CD4-positive, alpha-beta T cell treated with Interleukin-15 for 1 hour (primary cell): ENCODE data around the gene SEMA4D.
A peak's percentile ranks its signal among the peaks of the same experiment; 100 is the strongest.
"Not testable (repeated sequence)": the region's sequence is repeated elsewhere in the genome, so short reads cannot be mapped to it uniquely, and the experiment has no call there.

ENCODE experiments used
- DNase-seq: peaks from one replicate; pipeline ENCODE4 v3.0.0-alpha.2; 2020

Gene SEMA4D

DNA sequence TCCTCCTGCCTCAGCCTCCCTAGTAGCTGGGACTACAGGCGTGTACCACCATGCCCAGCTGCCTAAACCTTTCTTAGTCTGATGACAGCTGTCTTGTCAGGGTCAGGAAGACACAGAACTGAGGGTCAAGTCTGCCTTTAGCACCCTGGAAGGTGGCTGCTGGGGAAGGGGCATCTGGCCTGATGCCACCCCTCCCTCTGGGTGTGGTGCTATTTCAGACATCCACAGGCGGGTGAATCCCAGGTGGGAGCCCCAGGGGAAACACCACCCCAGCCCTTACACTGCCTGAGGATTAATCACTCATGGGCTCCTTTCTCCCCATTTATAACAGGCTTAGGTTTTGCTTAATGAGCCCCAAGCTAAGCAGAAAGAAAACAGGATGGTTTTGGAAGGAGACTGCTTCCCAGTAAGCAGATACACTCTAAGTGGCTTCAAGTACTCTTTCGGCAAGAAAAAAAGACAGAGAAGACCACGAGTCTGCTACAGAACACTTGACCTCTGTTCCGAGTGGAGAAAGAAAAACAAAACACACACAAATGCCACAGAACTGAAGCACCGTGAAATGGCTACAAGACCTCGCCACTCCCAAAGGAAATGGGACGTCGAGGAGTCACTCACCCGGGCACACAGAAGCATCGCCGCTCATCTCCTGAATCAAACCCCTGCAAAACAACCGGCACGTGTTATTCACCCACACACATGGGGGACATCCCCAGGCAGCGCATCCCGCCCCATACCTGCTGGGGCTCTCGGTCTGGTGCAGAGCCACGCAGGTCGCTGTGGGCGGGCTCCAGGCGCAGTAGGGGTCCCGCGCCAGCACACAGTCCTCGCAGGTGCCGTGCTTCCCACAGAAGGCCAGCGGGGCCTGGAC lies 117.2 kb downstream of the SEMA4D start:
- no peak for DNase-seq

DNA sequence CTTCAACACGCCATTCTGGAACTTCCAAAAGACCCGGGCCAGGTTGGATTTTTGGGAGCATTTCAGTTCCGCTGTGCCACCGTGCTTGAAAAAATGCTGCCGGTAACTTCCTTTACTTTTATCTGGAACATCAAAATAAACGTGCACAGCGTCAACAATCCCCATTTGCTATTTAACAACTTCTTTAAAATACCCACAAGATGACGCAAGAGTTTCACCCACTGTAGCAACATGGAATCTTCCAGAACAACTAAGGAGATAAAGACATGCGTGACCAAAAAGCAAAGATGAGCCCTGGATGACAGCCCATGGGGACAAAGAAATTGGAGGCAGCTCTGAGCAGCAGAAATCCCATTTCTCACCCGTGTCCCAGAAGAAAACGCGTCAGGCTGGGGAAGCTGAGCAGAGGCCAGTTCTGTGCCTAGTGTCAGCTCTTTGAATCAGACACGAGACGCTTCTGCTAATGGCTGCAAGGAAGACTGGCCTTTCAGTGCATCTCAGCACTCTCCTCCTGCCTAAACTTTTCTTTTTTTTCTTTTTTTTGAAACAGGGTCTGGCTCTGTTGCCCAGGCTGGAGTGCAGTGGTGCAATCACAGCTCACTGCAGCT lies 118.3 kb downstream of the SEMA4D start:
- DNase-seq = no peak

DNA sequence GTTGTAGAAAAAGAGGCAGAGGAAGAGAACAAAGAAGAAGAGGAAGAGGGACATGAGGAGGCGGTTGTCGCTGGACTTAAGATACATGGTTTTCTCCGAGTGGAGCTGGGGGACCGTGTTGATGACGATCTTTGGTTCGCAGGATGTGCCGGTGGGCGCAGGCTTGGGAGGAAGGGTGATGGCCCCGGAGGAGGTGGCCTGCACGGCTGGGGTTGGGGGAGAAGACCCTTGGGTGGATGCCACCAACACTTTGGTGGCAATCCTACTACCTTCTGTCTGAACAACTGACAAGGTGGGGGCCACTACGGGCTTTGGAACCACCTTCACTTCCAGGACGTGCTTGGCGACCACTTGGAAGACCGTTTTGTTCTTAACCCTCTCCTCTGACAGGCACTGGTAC lies 118.9 kb downstream of the SEMA4D start:
- DNase-seq = no peak

DNA sequence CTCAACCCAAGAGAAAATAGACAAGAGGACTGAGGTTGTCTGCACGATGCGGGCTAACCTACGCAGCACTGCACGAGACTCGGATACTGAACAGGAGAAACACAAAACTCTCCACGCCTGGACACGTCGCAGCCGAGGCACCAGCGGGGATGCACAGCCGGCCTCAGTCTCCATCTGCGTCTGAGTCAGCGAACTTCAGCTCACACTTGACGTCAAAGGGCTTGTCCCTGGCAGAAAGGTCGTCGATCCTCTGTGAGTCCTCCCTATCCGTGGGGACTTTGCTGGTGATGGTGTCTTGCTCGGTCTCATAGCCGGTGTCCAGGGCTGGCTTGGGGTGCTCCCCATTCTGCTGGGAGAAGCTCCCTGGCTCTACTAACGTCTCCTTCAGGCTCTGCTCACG lies 119.4 kb downstream of the SEMA4D start:
- DNase-seq = no peak

DNA sequence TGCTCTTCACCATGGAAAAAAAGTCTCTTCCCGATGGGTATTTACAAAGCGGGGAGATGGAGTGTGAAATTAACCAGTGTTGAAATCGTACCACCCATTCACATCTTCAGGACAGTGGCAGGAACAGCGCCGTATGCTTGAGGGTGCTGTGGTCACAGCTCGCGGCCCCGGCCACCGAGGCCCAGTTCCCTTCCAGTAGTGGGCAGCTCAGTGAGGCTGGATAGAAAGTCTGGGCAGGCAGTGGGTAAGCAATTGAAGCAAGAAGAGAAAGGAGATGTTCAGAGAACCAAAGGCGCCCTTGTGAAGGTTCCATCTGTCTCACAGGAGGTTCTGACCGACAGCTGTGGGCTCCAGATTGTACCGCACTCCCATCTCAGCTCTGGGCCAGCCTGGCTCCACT lies 120.5 kb downstream of the SEMA4D start:
- DNase-seq = no peak

DNA sequence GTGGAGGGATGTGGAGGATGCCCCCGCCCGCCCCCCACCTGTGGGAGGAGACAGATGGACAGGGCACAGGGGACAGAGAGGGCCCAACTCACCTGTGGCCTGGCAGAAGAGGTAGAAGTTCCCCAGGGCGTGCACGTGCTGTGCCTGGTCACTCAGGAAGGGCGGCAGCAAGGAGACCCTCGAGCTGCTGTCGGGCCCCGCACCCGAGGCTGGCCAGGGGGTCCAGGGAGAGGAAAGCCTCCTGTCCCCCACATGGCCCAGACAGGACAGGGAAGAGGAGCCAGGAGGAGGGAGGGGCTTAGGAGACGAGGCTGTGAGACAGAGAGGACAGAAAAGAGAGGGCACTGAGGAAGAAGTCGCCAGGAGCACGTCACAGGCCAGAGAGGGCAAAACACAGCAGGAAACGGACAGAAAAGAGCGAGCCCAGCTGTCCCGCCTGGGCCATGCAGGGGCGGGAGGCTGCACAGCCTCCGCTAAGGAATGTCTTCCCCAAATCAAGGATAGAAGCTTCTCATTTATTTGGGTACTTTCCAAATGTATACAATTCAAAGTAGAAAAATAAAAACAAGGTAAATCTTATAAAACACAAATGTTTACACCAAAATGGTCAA lies 121.1 kb downstream of the SEMA4D start:
- no peak for DNase-seq

DNA sequence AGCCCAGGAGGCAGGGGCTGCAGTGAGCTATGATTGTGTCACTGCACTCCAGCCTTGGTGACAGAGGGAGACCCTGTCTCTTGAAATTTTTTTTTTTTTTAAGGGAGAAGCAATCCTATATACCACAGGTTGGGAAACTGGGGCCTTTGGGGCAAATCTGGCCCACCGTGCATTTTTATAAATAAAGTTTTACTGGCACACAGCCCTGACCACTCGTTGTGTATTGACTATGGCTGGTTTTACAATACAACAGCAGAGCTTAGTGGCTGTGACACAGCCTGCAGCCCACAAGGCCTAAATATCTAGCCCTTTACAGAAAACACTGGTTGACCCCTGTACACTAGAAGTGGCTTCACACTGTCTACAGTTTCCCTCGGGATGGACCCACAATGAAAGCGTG lies 121.6 kb downstream of the SEMA4D start:
- no peak for DNase-seq

DNA sequence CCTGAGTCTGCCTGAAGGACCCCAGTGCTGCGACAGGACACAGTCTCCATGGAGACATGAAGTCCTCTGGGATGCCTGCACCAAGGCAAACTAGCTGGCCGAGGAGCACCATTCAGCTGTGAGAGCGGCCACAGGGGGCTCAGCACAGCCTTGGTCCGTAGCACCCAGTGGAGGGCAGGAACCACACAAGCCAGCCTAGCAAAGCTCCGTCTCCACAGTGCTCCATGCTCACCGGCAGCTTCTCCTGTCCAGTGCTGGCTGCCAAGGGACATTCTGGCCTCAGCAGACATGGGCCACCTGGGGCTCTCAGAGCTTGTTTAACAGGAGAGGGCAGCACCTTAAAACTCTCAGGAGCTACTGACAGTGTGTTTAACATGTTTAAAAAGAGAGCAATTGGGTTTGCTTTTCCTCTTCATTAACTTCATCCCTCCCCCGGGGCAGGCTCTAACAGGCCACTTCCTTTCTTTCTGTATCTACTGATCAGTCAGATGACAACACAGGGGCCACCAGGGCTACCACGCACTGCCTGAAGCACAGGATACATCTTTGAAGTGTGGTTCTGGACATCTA lies 122.6 kb downstream of the SEMA4D start:
- DNase-seq = no peak

DNA sequence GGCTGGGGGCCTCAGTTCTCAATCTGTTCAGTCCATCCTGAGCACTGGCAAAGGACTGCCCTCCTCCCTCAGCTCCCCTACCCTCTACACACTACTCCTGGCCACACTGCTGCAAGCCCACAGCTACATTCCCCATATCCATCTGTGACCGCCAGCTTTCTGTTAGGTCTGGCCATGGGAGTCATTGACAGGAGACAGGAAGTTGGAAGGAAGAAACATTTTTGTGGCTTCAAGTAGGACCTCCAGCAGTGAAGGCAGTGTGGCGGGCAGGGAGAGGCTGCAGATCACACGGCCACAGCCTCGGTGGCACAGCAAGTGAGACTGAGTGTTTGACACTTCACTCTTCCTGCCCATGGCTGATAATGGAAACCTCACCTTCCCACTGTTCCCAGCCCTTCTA lies 123.7 kb downstream of the SEMA4D start:
- DNase-seq = no peak

DNA sequence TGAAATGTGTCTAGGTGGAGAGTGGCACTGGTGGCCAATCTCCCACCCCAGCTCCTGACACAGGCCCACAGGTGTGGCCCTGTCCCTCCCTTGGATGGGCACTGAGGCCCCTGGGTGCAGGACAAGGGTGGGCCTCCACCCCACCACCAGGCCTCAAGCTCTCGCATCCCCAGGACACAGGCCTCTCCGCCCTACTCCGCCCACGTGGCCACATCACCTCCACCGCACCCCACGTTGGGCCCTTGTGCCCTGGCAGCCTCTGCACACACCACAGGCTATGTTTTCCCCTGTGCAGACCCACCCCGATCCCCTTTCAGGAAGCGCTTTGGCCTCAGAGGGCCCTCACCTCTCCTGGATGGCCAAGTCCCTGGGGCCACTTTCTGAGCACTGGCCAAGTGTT lies 124.9 kb downstream of the SEMA4D start:
- DNase-seq = no peak

DNA sequence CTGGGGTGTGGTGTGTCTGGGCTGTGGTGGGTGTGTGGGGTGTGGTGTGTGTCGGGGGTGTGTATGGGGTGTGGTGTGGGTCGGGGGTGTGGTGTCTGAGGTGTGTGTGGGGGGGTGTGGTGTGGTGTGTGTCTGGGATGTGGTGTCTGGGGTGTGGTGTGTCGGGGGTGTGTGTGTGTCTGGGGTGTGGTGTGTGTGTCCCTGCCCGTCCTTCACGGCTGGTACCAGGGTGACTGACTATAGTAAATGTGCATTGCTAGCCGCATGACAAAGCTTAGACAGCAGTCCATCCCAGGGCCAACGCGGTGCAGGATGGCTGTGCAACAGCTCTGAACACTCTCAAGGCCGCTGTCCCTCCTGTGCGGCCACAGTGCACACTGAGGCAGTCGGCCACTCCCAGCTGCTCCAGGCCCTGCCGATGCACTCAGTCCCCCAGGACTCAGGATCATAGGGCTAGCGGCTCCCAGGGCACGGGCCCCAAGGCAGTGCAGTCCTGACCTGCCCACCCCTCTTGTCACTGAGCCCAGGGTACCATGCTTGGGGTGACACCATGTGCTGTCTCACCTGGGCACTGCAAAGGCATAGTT lies 125.6 kb downstream of the SEMA4D start:
- DNase-seq = peak; percentile 71

DNA sequence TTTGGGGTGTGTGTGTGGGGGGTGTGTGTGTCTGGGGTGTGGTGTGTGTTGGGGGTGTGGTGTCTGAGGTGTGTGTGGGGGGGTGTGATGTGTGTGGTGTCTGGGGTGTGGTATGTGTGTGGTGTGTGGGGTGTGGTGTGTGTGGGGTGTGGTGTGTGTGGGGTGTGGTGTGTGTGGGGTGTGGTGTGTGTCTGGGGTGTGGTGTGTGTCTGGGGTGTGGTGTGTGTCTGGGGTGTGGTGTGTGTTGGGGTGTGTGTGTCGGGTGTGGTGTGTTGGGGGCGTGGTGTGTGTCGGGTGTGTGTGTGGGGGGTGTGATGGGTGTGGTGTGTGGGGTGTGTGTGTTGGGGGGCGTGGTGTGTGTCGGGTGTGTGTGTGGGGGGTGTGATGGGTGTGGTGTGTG lies 126.1 kb downstream of the SEMA4D start:
- DNase-seq = not testable (repeated sequence)

DNA sequence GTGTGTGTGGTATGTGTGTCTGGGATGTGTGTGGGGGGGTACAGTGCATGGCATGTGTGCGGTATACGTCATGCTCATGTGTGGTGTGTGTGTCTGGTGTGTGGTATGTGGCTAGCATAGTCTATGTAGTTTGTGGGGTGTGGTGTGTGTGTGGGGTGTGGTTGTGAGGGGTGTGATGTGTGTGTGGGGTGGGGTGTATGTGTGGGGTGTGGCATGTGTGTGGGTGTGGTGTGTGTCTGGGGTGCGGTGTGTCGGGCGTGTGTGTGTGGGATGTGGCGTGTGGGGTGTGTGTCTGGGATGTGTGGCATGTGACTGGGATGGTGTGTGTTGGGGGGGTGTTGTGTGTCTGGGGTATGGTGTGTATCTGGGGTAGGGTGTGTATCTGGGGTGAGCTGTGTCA lies 127.3 kb downstream of the SEMA4D start:
- DNase-seq = no peak

DNA sequence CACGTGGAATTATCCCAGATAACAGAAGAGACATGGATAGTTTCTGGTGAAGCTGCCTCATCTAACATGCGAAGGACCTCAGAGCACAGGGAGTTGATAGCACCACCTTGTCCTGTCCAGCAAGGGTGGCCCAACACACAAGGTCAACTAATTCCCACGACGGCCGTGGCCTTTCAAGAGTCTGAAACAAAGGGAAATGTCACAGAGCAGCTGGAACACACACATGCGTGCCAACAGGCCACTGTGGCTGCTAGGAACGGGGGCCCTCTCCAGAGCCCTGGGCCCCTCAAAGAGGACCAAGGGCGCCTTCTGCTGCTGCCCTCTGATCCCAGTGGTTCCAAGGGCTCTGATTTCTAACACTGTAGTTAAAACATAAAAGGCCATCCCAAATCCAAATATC lies 128.9 kb downstream of the SEMA4D start:
- no peak for DNase-seq

DNA sequence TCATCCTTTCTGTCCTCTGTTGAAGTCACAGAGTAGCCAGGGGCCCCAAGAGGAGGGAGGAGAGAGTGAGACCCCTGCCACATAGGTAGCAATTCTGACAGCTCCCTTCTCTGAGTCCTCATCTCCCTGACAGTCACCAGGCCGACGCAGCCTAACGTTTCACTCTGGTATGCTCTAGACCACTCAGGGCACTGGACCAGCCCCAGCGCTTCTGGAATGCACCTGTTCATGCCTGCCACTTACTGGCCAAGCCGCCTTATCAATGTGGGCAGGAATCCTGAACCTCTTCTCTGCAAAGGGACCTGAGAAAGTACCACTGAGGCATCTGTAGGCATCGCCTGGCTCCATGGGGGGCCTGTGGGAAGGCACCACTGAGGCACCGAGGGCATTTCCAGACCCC lies 129.4 kb downstream of the SEMA4D start:
- DNase-seq = no peak

DNA sequence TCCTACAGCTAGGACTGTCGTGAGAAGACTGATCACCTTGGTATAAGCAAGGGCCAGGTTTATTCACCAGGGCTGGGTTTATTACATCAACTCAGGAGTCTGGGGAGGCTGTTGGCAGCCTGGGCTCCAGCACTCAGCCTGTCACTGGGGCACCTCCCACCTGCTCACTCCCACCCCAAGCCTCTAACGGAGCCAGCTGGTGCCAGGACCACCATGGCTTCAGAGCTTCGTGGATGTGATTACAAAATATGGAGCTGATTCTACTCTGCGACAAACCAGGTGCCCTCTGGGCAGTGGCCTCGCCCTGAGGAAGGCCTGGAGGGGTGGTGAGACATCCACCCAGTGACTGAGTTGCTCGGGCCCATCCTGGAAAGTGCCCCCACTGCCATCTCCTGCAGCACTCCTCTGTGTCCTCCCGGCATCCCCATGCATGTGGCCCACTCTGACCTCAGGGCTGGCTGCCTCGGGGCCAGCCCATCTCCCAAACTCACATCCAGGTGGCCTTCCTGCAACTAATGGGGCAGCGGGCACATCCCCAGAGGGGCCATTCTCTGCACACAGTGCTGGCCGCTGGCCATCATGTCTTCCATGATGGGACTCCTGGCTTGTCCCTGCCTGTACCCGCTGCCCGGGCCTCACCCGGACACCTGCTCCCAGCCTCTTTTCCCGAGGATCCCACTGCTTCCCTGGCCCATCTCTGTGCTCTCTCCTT lies 130.0 kb downstream of the SEMA4D start:
- DNase-seq = no peak

DNA sequence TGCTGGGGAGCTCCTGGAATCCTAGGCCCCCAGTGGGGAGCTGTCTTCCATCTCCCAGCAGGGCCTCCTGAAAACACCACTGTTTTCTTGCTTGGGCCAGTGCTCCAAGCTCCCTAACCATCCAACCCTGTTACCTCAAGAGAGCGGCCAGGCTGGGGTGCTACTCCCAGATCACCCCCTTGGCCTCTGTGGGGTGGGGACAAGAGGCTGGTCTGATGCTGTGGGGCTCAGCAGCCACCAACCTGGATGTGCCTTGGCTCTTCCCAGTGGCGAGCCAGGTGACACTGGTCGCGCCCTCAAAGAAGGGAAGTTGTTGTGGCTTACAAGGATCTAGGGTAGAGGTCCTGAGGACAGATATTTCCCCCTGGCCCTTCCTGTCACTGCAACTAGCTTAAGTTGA lies 130.6 kb downstream of the SEMA4D start:
- DNase-seq = no peak

DNA sequence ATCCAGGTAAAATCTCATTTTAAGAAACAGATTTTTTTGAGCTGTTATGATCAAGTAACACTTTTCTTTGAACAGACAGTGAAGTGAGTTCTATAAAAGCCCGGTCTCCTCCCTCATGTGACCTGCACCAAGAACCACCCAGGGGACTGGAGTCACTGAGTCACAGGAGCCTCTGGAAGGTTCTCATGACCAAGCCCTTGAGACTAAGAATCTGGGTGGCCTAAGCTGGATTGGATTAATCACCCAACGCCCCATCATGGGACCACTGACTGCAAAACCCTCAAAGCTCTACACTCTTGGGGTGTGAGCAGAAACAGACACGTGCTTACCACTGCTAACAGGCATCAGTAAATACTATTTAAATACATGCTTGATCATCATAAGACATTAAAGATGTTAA lies 131.2 kb downstream of the SEMA4D start:
- DNase-seq = no peak

DNA sequence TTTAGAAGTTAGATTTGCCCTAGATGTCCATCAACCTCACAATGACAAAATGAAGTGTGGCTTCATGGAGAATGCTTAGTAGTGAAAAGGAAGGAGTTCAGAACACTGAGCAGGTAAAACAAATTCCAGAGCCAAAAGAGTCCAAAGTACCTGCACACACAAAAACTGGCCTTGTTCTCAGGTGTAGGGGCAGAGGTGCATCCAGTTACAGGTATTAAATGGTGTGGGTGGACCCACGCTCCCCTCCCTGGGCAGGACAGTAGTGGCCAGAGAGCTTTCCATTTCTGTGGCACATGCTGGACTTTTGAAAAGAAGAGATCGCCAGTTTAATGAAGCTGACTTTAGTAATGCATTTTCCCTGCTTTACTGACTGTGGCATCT lies 132.4 kb downstream of the SEMA4D start:
- no peak for DNase-seq

DNA sequence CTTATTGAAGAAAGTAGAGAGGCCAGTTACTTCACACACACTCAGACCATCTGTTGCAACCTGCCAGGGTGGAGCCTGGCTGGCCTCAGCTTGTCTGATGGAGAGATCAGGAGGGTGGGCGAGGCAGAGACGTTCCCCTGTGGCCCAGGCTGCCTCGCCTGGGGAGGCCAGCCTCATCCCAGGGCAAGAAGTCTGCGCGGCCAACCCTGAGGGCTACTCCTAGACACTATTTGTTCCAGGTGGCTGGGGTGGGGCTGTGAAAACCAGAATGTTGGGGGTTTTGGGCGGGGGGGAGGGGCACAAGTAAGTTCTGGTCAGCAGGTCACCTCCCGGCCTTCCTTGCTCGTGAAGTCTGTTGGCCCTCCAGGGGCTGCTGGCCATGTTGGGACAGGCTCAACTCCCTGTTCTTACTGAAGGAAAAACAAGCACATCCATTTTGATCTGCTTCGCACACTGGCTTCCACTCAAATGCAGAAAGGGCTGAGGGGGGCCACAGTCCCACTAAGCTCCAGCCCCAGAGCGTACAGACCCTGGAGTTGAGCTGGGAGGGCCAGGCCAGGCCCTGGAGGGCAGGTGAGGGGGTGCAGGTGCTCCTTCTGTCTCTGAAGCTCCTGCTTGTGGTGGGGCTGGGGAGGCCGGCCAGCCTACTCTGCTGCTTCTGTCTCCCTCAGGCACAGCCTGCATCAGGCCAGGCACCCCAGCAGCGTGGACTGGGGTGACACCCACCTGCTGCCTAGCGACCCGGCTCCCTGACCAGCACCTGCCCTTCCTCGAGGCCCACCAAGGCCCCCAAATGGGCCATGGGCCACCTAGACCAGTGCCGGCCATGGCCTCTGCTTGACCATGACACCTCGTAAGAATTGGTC lies 133.0 kb downstream of the SEMA4D start:
- DNase-seq = peak; percentile 10

DNA sequence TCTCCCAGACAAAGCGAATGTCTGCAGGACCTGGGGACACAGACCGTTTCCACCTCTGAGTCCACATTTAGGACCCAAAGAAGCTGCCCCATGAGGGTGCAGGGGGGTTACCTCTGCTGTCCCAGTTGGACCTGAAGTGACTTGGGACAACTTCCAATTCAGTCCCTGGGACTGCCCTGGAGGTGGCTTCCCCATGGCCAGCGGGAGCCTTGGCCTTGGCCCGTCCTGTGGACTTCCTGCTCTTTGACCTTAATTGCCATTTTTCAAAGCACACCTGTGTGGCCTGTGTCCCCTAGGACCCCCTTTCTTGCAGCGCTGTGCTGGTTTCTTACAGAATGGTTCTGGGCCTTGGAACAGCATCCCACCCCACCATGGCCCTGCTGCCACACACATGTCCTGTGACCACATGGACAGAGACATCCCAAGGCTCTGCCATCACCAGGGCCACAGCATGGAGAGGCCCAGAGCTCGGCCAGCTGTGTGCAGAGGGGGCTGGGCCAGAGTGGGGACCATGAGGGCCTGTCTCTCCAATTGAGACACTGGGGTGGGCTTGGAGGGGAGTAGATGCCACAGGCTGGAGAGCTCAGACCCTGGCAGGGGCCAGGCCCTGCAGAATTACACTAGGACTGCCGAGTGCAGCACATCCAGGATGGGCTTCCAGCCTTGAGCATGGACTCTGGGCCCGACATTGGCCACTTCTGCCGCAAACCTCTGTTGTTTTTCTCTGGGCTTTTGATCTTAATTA lies 133.8 kb downstream of the SEMA4D start:
- peak; percentile 14 for DNase-seq
